ENCODE measurements around the gene CARHSP1.

DNA sequence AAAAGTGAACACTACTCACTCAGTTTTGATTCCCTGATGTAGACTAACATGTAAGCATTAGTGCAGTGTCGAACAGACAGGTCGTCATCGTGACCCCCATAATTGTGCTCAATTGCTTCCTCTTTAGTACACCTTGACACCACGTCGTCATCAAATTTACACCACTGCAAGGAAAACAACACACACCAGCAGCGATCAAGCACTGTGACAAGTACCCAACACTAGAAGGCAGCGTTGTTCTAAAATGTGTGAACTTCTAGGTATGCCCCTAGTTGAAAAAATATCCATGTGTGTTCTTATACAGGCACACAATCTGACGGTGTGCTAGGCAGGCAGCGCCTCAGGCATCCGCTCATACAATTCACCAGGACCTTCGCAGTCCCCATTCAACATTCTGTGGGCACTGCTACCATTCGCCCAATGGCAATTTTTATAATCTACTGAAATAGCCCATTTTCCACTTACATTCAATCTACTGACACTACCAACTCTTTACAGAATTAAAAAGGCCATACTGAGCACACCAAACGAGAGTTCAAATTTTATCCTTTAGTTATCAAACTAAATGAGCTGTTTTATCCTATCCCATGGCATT lies 36.5 kb upstream of the CARHSP1 start:
- no peak for TF ChIP-seq ARNT (IDR thresholded peaks at IDR 0.05)
- TF ChIP-seq HDGF (IDR thresholded peaks at IDR 0.05; ENCODE audit: borderline replicate concordance), result no peak
- TF ChIP-seq FOXK2 (IDR thresholded peaks at IDR 0.05), result no peak
- no peak for TF ChIP-seq SP1 (IDR thresholded peaks at IDR 0.05)
- no peak for TF ChIP-seq SUZ12 (IDR thresholded peaks at IDR 0.05)
- no peak for TF ChIP-seq ZNF384 (IDR thresholded peaks at IDR 0.05)
- no peak for TF ChIP-seq BHLHE40 (IDR thresholded peaks at IDR 0.05; ENCODE audit: borderline replicate concordance)
- TF ChIP-seq, protein P1, sequence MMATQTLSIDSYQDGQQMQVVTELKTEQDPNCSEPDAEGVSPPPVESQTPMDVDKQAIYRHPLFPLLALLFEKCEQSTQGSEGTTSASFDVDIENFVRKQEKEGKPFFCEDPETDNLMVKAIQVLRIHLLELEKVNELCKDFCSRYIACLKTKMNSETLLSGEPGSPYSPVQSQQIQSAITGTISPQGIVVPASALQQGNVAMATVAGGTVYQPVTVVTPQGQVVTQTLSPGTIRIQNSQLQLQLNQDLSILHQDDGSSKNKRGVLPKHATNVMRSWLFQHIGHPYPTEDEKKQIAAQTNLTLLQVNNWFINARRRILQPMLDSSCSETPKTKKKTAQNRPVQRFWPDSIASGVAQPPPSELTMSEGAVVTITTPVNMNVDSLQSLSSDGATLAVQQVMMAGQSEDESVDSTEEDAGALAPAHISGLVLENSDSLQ (IDR thresholded peaks at IDR 0.05), result no peak
- no peak for TF ChIP-seq CTBP1 (IDR thresholded peaks at IDR 0.05; ENCODE audit: borderline replicate concordance)

Data from HEK293T (cell line).